ENCODE measurements around the gene TIMM17A. TPM values are rescaled to one million over a fixed set of nuclear protein-coding genes. Genes with fewer than 3 reads are reported as not detected.

TIMM17A gene
- polyA plus RNA-seq, 1 donor = 73.1 TPM

GRCh38 chr1:201982623-201983379, 27.5 kb downstream of the TIMM17A start, which contains the start of gene RNPEP:
Gene RNPEP, plus strand, starts transcription at chr1:201982648. Its CDS starts 19 bp downstream, at chr1:201982667.
- DNase-seq = peak; percentile 60

- DNase-seq = no peak
Measured at GRCh38 chr1:201983380-201983805, 28.1 kb downstream of the TIMM17A start.

DNA sequence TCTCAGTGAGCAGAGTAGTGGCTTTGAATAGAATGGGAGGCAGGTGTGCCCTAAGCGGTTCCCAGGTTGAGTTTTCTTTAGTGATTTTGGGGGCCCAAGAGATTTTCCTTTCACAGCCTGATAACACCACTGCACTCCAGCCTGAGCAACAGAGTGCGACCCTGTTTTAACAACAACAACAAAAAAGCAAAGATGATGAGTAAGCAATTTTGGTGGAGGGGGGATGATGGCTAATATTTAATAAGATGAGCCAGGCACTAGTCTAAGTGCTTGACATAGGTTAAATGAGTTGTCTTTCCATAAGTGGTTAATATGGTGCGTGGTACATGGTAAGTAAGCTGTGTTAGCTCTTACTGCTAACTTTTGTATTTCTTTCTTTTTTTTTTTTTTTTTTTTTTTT, 29.1 kb downstream of the TIMM17A start:
- no peak for DNase-seq

DNA sequence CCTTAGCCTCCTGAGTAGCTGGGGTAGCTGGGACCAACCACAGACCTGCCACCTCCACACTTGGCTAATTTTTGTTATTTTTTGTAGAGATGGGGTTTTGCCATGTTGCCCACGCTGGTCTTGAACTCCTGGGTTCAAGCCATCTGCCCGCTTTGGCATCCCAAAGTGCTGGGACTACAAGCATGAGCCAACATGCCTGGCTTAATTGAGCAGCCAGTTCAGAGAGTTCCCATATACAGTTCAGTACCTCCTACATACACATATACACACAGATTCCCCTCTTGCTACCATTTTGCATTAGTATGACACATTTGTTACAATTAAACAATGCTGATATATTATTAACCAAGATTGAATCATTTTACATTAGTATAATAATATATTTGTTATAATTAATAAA, 30.1 kb downstream of the TIMM17A start:
- no peak for DNase-seq

- no peak for DNase-seq
Measured at GRCh38 chr1:201988601-201989000, 33.3 kb downstream of the TIMM17A start.

DNA sequence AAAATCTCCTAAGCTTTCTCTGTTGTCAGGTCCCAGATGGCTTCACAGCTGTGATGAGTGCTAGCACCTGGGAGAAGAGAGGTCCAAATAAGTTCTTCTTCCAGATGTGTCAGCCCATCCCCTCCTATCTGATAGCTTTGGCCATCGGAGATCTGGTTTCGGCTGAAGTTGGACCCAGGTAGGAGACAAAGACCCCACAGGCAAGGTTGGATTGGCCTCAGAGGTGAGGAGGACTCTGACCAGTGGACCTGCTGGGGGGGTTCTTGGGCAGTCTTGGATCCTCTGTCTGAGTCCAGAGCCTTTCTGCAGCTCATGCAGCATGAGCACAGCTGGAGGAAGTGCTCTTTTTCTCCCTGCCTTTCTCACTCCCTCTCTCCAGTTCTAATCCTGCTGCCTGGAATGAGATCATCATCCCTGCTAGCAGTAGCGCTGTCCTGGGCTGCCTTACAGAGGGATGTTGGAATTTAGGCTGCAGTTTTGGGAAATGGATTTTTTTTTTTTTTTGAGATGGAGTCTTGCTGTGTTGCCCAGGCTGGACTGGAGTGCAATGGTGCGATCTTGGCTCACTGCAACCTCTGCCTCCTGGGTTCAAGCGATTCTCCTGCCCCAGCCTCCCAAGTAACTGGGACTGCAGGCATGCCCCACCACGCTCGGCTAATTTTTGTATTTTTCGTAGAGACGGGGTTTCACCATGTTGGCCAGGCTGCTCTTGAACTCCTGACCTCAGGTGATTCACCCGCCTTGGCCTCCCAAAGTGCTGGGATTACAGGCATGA, 34.2 kb downstream of the TIMM17A start:
- no peak for DNase-seq

DNA sequence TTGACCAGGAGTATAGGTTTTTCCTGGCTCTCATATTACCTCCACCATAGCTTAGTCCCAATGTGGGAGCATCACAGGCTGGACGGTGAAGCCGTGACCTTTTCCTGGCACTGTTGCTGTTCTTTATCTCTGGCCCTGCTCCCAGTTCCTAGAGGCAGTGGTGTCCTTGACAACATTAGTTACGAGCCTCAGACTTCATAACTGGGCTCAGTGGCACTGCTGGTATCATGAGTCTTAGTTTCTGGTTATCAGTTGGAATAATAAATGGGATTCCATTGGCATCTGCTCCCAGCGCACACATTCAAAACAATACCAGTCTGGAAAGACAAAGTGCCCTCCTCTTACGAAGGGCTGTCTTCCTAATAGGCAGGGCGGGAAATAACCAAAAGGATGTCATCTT, 35.1 kb downstream of the TIMM17A start:
- no peak for DNase-seq

DNA sequence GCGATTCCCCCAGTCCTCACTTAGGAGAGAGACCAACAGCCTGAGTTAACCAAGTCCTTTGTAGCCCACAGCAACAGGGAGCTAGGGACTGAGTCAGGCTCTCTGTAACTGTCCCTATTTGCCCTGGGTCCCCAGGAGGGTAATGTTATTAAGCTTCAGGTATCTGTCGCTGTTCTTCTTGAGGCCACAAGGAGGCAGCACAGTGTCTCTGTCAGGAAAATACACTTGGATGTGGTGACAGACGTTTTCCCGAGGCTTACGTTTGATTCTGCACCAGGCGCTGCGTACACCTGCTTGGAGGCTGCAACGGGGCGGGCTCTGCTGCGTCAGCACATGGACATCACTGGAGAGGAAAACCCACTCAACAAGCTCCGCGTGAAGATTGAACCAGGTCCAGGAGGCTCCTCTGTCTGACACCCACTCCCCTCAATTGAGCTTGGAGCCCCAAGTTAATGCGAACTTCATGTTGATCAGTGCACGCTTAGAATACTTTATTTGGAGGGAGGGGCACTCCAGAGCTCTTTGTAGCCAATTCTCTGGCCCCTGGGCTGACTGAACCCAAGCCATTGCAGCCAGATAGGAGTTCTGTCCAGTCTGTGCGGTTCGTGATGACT, 44.4 kb downstream of the TIMM17A start:
- no peak for DNase-seq

- DNase-seq = no peak
Measured at GRCh38 chr1:202002507-202002906, 47.2 kb downstream of the TIMM17A start.

DNA sequence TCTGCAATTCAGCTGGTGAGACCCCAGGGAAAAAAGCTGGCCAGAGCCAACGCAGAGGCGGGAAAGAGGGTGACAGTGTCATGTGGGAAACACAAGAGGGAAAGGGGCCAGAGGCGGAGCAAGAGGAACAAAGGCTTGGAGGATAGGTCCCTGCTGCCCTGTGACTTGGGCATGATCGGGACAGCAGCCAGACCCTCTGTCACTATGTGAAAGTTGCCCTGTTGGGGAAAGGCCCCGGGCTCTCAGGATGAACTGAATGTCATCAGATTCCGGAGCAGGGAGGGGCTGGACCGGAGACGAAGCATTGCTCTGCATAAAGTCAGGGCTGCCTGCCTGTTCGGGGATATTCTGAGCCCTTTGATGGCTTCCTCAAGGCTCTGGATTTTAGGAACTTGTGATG, 49.4 kb downstream of the TIMM17A start:
- DNase-seq = no peak

- DNase-seq = no peak
Measured at GRCh38 chr1:202005958-202006357, 50.7 kb downstream of the TIMM17A start.

- DNase-seq = no peak
Measured at GRCh38 chr1:202007304-202007703, 52.0 kb downstream of the TIMM17A start.

- peak; percentile 42 for DNase-seq
Measured at GRCh38 chr1:202007805-202008489, 52.6 kb downstream of the TIMM17A start.

DNA sequence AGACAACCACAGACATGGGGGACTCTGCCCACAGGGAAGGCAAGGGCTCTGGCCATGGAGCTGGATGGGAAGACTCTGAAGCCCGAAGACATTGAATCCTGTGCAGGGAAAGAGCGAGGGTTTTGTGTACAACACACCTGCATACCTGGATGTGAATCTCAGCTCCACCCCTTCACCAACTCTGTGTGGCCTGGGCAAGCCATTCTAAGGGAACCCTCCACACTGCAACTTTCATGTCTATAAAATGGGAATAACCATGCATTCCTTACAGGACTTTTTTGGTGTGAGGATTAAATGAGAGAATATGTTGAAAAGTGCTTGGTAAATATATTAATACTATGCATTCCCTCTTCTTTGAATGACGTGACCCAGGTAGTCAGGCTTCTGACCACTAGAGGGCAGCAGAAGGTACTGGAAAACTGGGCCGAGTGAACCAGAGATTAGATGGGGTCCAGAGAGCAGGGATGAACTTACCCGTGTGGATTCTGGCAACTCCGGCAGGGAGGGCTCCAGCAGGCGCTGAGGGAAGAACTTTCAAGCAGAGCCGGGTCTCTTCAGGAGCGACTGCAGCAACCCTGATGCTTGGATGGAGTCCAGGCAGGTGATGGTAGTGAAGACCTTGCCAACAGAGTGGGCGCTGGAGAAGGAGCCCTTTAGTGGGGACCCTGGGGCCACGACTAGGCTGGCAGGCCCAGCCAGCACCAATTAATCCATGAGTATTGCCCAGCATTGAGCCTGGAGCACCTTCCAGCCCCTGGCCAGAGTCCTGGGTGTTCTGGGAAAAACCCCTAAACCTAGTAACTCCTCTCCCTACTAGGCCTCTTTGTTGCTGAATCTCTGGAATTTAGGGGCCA, 54.2 kb downstream of the TIMM17A start:
- peak; percentile 88 for DNase-seq

GRCh38 chr1:202010180-202011015, 55.1 kb downstream of the TIMM17A start, which contains the start of gene ELF3:
Gene ELF3, plus strand, starts transcription at chr1:202010587. Its CDS starts 550 bp downstream, at chr1:202011137.
- peak; percentile 91 for DNase-seq

DNA sequence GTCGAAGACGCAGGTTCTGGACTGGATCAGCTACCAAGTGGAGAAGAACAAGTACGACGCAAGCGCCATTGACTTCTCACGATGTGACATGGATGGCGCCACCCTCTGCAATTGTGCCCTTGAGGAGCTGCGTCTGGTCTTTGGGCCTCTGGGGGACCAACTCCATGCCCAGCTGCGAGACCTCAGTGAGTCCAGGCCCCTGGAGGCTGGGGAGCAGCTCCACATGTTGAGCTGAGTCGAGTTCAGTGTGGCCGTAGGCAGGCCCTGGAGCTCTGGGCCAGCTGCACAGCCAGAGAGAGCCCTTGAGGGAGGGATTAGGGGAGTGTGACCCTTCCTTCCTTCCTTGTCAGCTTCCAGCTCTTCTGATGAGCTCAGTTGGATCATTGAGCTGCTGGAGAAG, 56.7 kb downstream of the TIMM17A start:
- DNase-seq = no peak

- DNase-seq = no peak
Measured at GRCh38 chr1:202012544-202013478, 57.5 kb downstream of the TIMM17A start.

GRCh38 chr1:202013603-202014002, 58.3 kb downstream of the TIMM17A start:
- DNase-seq = no peak

GRCh38 chr1:202014060-202014459, 58.8 kb downstream of the TIMM17A start:
- DNase-seq = no peak
